Uterus (tissue), 2 donors: ENCODE results near the gene MAD1L1.

Experiments used
- CTCF ChIP-seq, 4 experiments: fragments of 200-600 bp in 2 of 4; fragments of 450-650 bp in 2 of 4; sonication (generic) in 2 of 4; IDR thresholded peaks; one replicate each; pipeline ENCODE4 v1.5.1; 2016 to 2019; ENCODE audit warnings: antibody characterized with exemption in 4 of 4, mild to moderate bottlenecking in 2 of 4, moderate library complexity in 1 of 4
- POLR2A ChIP-seq, 2 donors: fragments of 450-650 bp; IDR thresholded peaks; one replicate each; pipeline ENCODE4 v1.6.1; 2016; ENCODE audit warnings: antibody characterized with exemption in 2 of 2, mild to moderate bottlenecking in 1 of 2, moderate library complexity in 1 of 2

GRCh38 chr7:1923409-1924257, 309.1 kb downstream of the MAD1L1 start:
- TF ChIP-seq CTCF (IDR thresholded peaks at IDR 0.05) (no peak), POLR2A (IDR thresholded peaks at IDR 0.05) (no peak)
